Middle frontal gyrus (tissue), 1 donor: ENCODE data around the gene COQ4.
A peak's percentile ranks its signal among the peaks of the same experiment; 100 is the strongest.
"Not testable (repeated sequence)": the region's sequence is repeated elsewhere in the genome, so short reads cannot be mapped to it uniquely, and the experiment has no call there.

Source experiments
- DNase-seq: peaks from one replicate; pipeline ENCODE4 v3.0.0-alpha.2; 2015; ENCODE audit warnings: low spot score; ENCODE audit errors: extremely low spot score

COQ4 gene

GRCh38 chr9:128322404-128323211 is at the start of gene COQ4, which contains the start of gene TRUB2:
Gene COQ4, plus strand, starts transcription at chr9:128322839. Its CDS starts 20 bp downstream, at chr9:128322859.
Gene TRUB2, minus strand, starts transcription at chr9:128322447. Its CDS starts 39 bp downstream, at chr9:128322408.
- peak; percentile 91 for DNase-seq

GRCh38 chr9:128274245-128274644 is 48.4 kb upstream of the COQ4 start:
- DNase-seq, result no peak

- DNase-seq, result no peak
Measured at GRCh38 chr9:128275198-128276007, 47.2 kb upstream of the COQ4 start, which contains the start of gene GOLGA2. Gene GOLGA2, minus strand, starts transcription at chr9:128276007. Its CDS starts 31 bp downstream, at chr9:128275976.

GRCh38 chr9:128276008-128276573 is 46.5 kb upstream of the COQ4 start, which contains the start of gene SWI5:
Gene SWI5, plus strand, starts transcription at chr9:128276276.
- peak; percentile 100 for DNase-seq

- DNase-seq, result no peak
Measured at GRCh38 chr9:128276574-128277270, 45.9 kb upstream of the COQ4 start.

- not testable (repeated sequence) for DNase-seq
Measured at GRCh38 chr9:128279088-128280073, 43.3 kb upstream of the COQ4 start.

GRCh38 chr9:128280084-128280622 is 42.5 kb upstream of the COQ4 start:
- DNase-seq, result no peak

GRCh38 chr9:128282500-128282899 is 40.1 kb upstream of the COQ4 start:
- DNase-seq, result no peak

GRCh38 chr9:128285033-128285784 is 37.4 kb upstream of the COQ4 start:
- no peak for DNase-seq

GRCh38 chr9:128286440-128286839 is 36.2 kb upstream of the COQ4 start:
- peak; percentile 66 for DNase-seq

GRCh38 chr9:128288273-128289004 is 34.2 kb upstream of the COQ4 start:
- DNase-seq, result no peak

- no peak for DNase-seq
Measured at GRCh38 chr9:128292009-128292408, 30.6 kb upstream of the COQ4 start.

- DNase-seq, result no peak
Measured at GRCh38 chr9:128293091-128293490, 29.5 kb upstream of the COQ4 start.

- no peak for DNase-seq
Measured at GRCh38 chr9:128294142-128294541, 28.5 kb upstream of the COQ4 start.

GRCh38 chr9:128296340-128297220 is 26.1 kb upstream of the COQ4 start:
- no peak for DNase-seq

GRCh38 chr9:128297221-128297773 is 25.3 kb upstream of the COQ4 start:
- DNase-seq, result no peak
